H1 (cell line): ENCODE data around the gene SLC6A6. TPM values are rescaled to one million over a fixed set of nuclear protein-coding genes. Genes with fewer than 3 reads are reported as not detected.

Experiments used
- CTCF ChIA-PET: fragments of 300-600 bp; sonication (Branson Sonifier 250); formaldehyde crosslinking; loops from one replicate; lab custom pipeline; 2021; ENCODE audit not compliant: partially characterized antibody; lab: Charles Lee
- POLR2A ChIA-PET: fragments of 300-600 bp; sonication (Branson Sonifier 250); formaldehyde crosslinking; loops from one replicate; lab custom pipeline; 2021; ENCODE audit warnings: inconsistent platforms; ENCODE audit not compliant: partially characterized antibody; lab: Charles Lee
- DNase-seq, 2 experiments: peaks; one replicate each; pipeline versions ENCODE4 v3.0.0 to v3.0.0-alpha.2; 2010 to 2022; ENCODE audit warnings: low spot score in 2 of 2, low read depth in 1 of 2, mixed read lengths in 1 of 2
- FAIRE-seq: peaks from 2 replicates; lab custom pipeline; 2011; peaks lifted over from hg19 to GRCh38; lab: Jason Lieb, UNC
- H2AFZ ChIP-seq: 2 replicates; pipeline ENCODE4 v1.8.1; 2012; ENCODE audit warnings: low read length, inconsistent platforms
- H2AK5ac ChIP-seq: 2 replicates; pipeline ENCODE4 v1.6.1; 2013; ENCODE audit warnings: low read depth, low read length
- H2BK120ac ChIP-seq: replicated peaks from 2 replicates; pipeline ENCODE3; 2013; ENCODE audit warnings: low read depth, low read length, inconsistent platforms
- H2BK12ac ChIP-seq: 2 replicates; pipeline ENCODE4 v1.6.1; 2013; ENCODE audit warnings: low read depth, low read length
- H2BK15ac ChIP-seq: 2 replicates; pipeline ENCODE4 v1.6.1; 2013; ENCODE audit warnings: low read length
- H2BK20ac ChIP-seq: 2 replicates; pipeline ENCODE4 v1.6.1; 2013; ENCODE audit warnings: low read length
- H2BK5ac ChIP-seq: 2 replicates; pipeline ENCODE4 v1.6.1; 2013; ENCODE audit warnings: low read depth, low read length
- H3K14ac ChIP-seq: 2 replicates; pipeline ENCODE4 v1.6.1; 2013; ENCODE audit warnings: inconsistent platforms; ENCODE audit not compliant: insufficient read length
- H3K18ac ChIP-seq: 2 replicates; pipeline ENCODE4 v1.6.1; 2013; ENCODE audit warnings: low read length; ENCODE audit errors: extremely low read depth
- H3K23ac ChIP-seq: 2 replicates; pipeline ENCODE4 v1.6.1; 2013; ENCODE audit warnings: inconsistent platforms; ENCODE audit not compliant: insufficient read length
- H3K23me2 ChIP-seq: 2 replicates; pipeline ENCODE4 v1.6.1; 2013; ENCODE audit warnings: low read depth, low read length
- H3K27ac ChIP-seq: 2 replicates; pipeline ENCODE4 v1.6.1; 2011; ENCODE audit warnings: low read depth, low read length, inconsistent platforms
- H3K27me3 ChIP-seq, 4 experiments: replicated peaks in 1 of 4; 1 replicate in 1 of 4; 2 replicates in 3 of 4; pipeline versions ENCODE4 v1.6.1 to v1.8.1; 2011 to 2013; ENCODE audit warnings: low read length in 3 of 4, mild to moderate bottlenecking in 3 of 4, inconsistent platforms in 2 of 4, mixed read lengths in 2 of 4, moderate library complexity in 1 of 4; ENCODE audit not compliant: control insufficient read depth in 3 of 4, insufficient read depth in 3 of 4; ENCODE audit errors: extremely low read depth in 1 of 4
- H3K36me3 ChIP-seq, 4 experiments: 2 replicates each; pipeline versions ENCODE4 v1.6.1 to v1.8.1; 2011 to 2013; ENCODE audit warnings: mild to moderate bottlenecking in 4 of 4, low read length in 3 of 4, moderate library complexity in 2 of 4, control low read depth in 1 of 4, inconsistent platforms in 1 of 4; ENCODE audit not compliant: insufficient read depth in 4 of 4, control insufficient read depth in 2 of 4
- H3K4ac ChIP-seq: replicated peaks from 2 replicates; pipeline ENCODE3; 2013; ENCODE audit warnings: low read length, low read depth, mixed read lengths, inconsistent platforms; ENCODE audit not compliant: insufficient read length
- H3K4me1 ChIP-seq, 4 experiments: replicated peaks in 1 of 4; 1 replicate in 1 of 4; 2 replicates in 3 of 4; pipeline versions ENCODE4 v1.6.1 to v1.8.1; 2011 to 2013; ENCODE audit warnings: low read length in 3 of 4, inconsistent platforms in 2 of 4, mixed read lengths in 1 of 4; ENCODE audit not compliant: insufficient read depth in 4 of 4, control insufficient read depth in 3 of 4
- H3K4me2 ChIP-seq, 2 experiments: 2 replicates each; pipeline versions ENCODE4 v1.6.1 to v1.8.1; 2011 to 2013; ENCODE audit warnings: low read depth in 2 of 2, low read length in 2 of 2, control low read depth in 1 of 2, inconsistent platforms in 1 of 2, mild to moderate bottlenecking in 1 of 2; ENCODE audit not compliant: insufficient read depth in 1 of 2
- H3K4me3 ChIP-seq, 4 experiments: fragments of 200-600, 300-600 bp in 1 of 4; sonication (generic), shearing (Covaris generic), sonication (Bioruptor Twin) in 1 of 4; 2 replicates each; pipeline versions ENCODE4 v1.5.1 to v1.8.1; 2011 to 2016; ENCODE audit warnings: low read length in 4 of 4, low read depth in 3 of 4, control low read depth in 2 of 4, inconsistent platforms in 2 of 4, mild to moderate bottlenecking in 2 of 4, mixed read lengths in 1 of 4, moderate library complexity in 1 of 4; ENCODE audit not compliant: insufficient read depth in 2 of 4; ENCODE audit errors: extremely low read depth in 1 of 4
- H3K56ac ChIP-seq: replicated peaks from 2 replicates; pipeline ENCODE3; 2013; ENCODE audit warnings: low read depth, mild to moderate bottlenecking, mixed read lengths, low read length, inconsistent platforms; ENCODE audit not compliant: insufficient read length
- H3K79me1 ChIP-seq: 2 replicates; pipeline ENCODE4 v1.6.1; 2013; ENCODE audit warnings: low read depth, low read length, control low read depth
- H3K79me2 ChIP-seq, 2 experiments: 2 replicates each; pipeline versions ENCODE4 v1.6.1 to v1.8.1; 2012 to 2013; ENCODE audit warnings: low read length in 2 of 2, mild to moderate bottlenecking in 2 of 2, inconsistent platforms in 1 of 2; ENCODE audit not compliant: insufficient read depth in 2 of 2, control insufficient read depth in 1 of 2
- H3K9ac ChIP-seq, 4 experiments: replicated peaks in 1 of 4; 1 replicate in 1 of 4; 2 replicates in 3 of 4; pipeline versions ENCODE4 v1.6.1 to v1.8.1; 2011 to 2013; ENCODE audit warnings: low read depth in 3 of 4, low read length in 3 of 4, control low read depth in 2 of 4, mild to moderate bottlenecking in 2 of 4, moderate library complexity in 2 of 4, inconsistent platforms in 1 of 4; ENCODE audit errors: extremely low read depth in 1 of 4
- H3K9me3 ChIP-seq, 2 experiments: 2 replicates each; pipeline versions ENCODE4 v1.6.1 to v1.8.1; 2012 to 2013; ENCODE audit warnings: mild to moderate bottlenecking in 2 of 2, moderate library complexity in 2 of 2, control low read depth in 1 of 2, inconsistent platforms in 1 of 2, low read depth in 1 of 2, low read length in 1 of 2, mixed read lengths in 1 of 2; ENCODE audit not compliant: insufficient read depth in 2 of 2
- H4K20me1 ChIP-seq, 2 experiments: replicated peaks in 1 of 2; 2 replicates each; pipeline versions ENCODE3 to v1.8.1; 2011 to 2013; ENCODE audit warnings: inconsistent platforms in 2 of 2, low read length in 2 of 2, mild to moderate bottlenecking in 1 of 2; ENCODE audit not compliant: insufficient read depth in 2 of 2, control insufficient read depth in 1 of 2
- H4K5ac ChIP-seq: 2 replicates; pipeline ENCODE4 v1.6.1; 2013; ENCODE audit warnings: low read length, low read depth, mixed read lengths, inconsistent platforms; ENCODE audit not compliant: insufficient read length
- H4K8ac ChIP-seq: 2 replicates; pipeline ENCODE4 v1.8.0; 2013; ENCODE audit warnings: mild to moderate bottlenecking, moderate library complexity, low read length, inconsistent platforms; ENCODE audit not compliant: insufficient read depth; ENCODE audit errors: extremely low read depth
- H4K91ac ChIP-seq: replicated peaks from 2 replicates; pipeline ENCODE3; 2013; ENCODE audit warnings: low read length, mixed read lengths, inconsistent platforms; ENCODE audit not compliant: insufficient read length
- BCL11A ChIP-seq, 2 experiments: IDR thresholded peaks; one replicate each; pipeline ENCODE4 v1.6.1; 2011; ENCODE audit warnings: low read depth in 2 of 2, low read length in 2 of 2, mild to moderate bottlenecking in 2 of 2
- CBX5 ChIP-seq: fragments of 300-800, 300-1000 bp; sonication (generic); IDR thresholded peaks from 2 replicates; pipeline ENCODE4 v1.7.1; 2016; ENCODE audit warnings: antibody characterized with exemption, low read length, low read depth
- CBX8 ChIP-seq: fragments of 300-800, 300-1000 bp; sonication (generic); IDR thresholded peaks from 2 replicates; pipeline ENCODE4 v1.7.1; 2016; ENCODE audit warnings: low read depth, low read length, borderline replicate concordance
- CEBPB ChIP-seq: IDR thresholded peaks from 2 replicates; pipeline ENCODE4 v1.6.1; 2012; ENCODE audit warnings: low read depth, low read length
- CHD2 ChIP-seq: IDR thresholded peaks from 2 replicates; pipeline ENCODE4 v1.6.1; 2012; ENCODE audit warnings: low read length, improper control_type of control experiment
- EZH2 ChIP-seq: fragments of 200-600 bp; sonication (generic); IDR thresholded peaks from 2 replicates; pipeline ENCODE4 v1.7.1; 2012; ENCODE audit warnings: low read depth, mild to moderate bottlenecking, moderate library complexity, low read length, inconsistent platforms; ENCODE audit not compliant: severe bottlenecking
- HDAC2 ChIP-seq, 2 experiments: fragments of 300-600 bp in 1 of 2; sonication (generic) in 1 of 2; IDR thresholded peaks; 2 replicates each; pipeline ENCODE4 v1.6.1; 2011 to 2012; ENCODE audit warnings: low read depth in 2 of 2, low read length in 2 of 2, mild to moderate bottlenecking in 2 of 2, moderate library complexity in 2 of 2, borderline replicate concordance in 1 of 2, inconsistent platforms in 1 of 2
- KDM4A ChIP-seq: IDR thresholded peaks from one replicate; pipeline ENCODE4 v1.7.1; 2012; ENCODE audit warnings: low read depth, mild to moderate bottlenecking, moderate library complexity, low read length, inconsistent platforms; ENCODE audit not compliant: severe bottlenecking
- POLR2AphosphoS5 ChIP-seq: IDR thresholded peaks from 2 replicates; pipeline ENCODE4 v1.6.1; 2011; ENCODE audit warnings: low read depth, low read length
- RAD21 ChIP-seq, 2 experiments: IDR thresholded peaks in 1 of 2; conservative IDR thresholded peaks in 1 of 2; 2 replicates each; pipeline ENCODE4 v1.6.1; 2011; ENCODE audit warnings: low read depth in 2 of 2, low read length in 2 of 2, improper control_type of control experiment in 1 of 2, inconsistent platforms in 1 of 2, mild to moderate bottlenecking in 1 of 2, moderate library complexity in 1 of 2
- RXRA ChIP-seq: IDR thresholded peaks from 2 replicates; pipeline ENCODE4 v1.6.1; 2011; ENCODE audit warnings: low read depth, mild to moderate bottlenecking, low read length, moderate library complexity; ENCODE audit not compliant: insufficient read depth
- SIRT6 ChIP-seq: IDR thresholded peaks from one replicate; pipeline ENCODE4 v1.7.1; 2012; ENCODE audit warnings: low read length, inconsistent platforms
- SP1 ChIP-seq: IDR thresholded peaks from 2 replicates; pipeline ENCODE4 v1.6.1; 2011; ENCODE audit warnings: low read depth, low read length
- SP4 ChIP-seq: IDR thresholded peaks from 2 replicates; pipeline ENCODE4 v1.6.1; 2012; ENCODE audit warnings: low read length, inconsistent platforms
- TAF7 ChIP-seq: optimal IDR thresholded peaks from 2 replicates; pipeline ENCODE3; 2011; ENCODE audit warnings: low read depth, mild to moderate bottlenecking, inconsistent platforms, low read length, moderate library complexity, borderline replicate concordance
- WGBS, 2 experiments: shearing (Covaris generic) in 1 of 2; methylation state at CpG; one replicate each; pipeline versions ENCODE4 v1.1.6 to v1.1.7; 2013 to 2015; ENCODE audit warnings: low lambda C conversion rate in 2 of 2, mixed read lengths in 2 of 2, inconsistent platforms in 1 of 2, low coverage in 1 of 2, missing lambda C conversion rate in 1 of 2; ENCODE audit not compliant: insufficient replicate concordance in 2 of 2, insufficient coverage in 1 of 2, insufficient read length in 1 of 2; ENCODE audit errors: extremely low coverage in 1 of 2, missing lambda C conversion rate in 1 of 2; 5-methylcytosine and 5-hydroxymethylcytosine counted together
- polyA plus RNA-seq, 7 experiments: library from polyadenylated mRNA; depleted of rRNA in 3 of 7; stranded (reverse) in 5 of 7; unstranded in 2 of 7; fragments of >200 nt in 5 of 7; fragments of 200-250 nt in 2 of 7; gene quantifications; 1 replicate in 5 of 7; 2 replicates in 1 of 7; 4 replicates in 1 of 7; pipeline versions ENCODE4 v1.2.1 to v1.2.3, GENCODE V29; 2011 to 2013; ENCODE audit warnings: missing spikeins in 2 of 7, mixed read lengths in 2 of 7
- total RNA-seq: library from RNA; stranded (reverse); fragmentation: NEBNext Ultra II Directional; extraction: Animal tissue kit (Norgen Biotek cat#: 25700); gene quantifications from 2 replicates; pipeline ENCODE4 v1.2.1, GENCODE V29; 2021

SLC6A6 gene
- total and polyA plus RNA-seq, 2 of the 8 experiments (the other 6 are each of a cell fraction or from before 2014, with no cell fraction given), result 66.2 to 144 TPM

DNA sequence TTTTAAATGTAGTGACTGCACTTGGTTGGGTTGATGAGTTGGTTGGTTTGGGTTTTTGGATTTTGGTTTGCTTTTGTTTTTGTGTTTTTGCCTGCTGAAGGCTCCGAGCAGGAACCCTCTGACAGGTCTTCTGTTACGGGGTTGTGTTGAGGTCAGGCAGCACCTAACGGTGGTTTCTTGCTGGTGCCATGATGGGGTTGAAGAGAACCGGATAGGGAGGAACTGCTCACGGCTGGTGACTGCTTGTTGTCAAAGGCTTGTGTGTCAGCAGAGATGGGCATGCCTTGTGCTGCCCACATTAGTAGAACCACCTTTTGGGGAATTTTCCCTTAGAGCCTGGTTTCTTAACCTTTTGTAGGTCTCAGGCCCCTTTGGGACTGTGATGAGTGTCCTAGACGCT, 42.0 kb downstream of the SLC6A6 start:
- Histone ChIP-seq H3K79me1 (peaks cover 38% of the 10 kb centered on the region), H3K9me3 (no peaks in the 10 kb centered on the region), H3K27me3 (no peaks in the 10 kb centered on the region; a peak in 1 of 7 replicates), H3K4me3 (no peak overlapping the region), H4K5ac (no peak overlapping the region), H4K20me1 (peaks cover 12 to 29% of the 10 kb centered on the region in 2 experiments), H2BK20ac (no peak overlapping the region), H3K27ac (no peak overlapping the region), H3K14ac (no peak overlapping the region), H3K4me2 (no peak overlapping the region), H2BK12ac (no peak overlapping the region), H4K8ac (no peak overlapping the region), H3K79me2 (peaks cover 0 to 27% of the 10 kb centered on the region in 2 experiments; a peak in 1 of 4 replicates), H3K56ac (no peak overlapping the region), H4K91ac (no peak overlapping the region), H3K23ac (no peak overlapping the region), H3K9ac (no peak overlapping the region), H3K4ac (no peak overlapping the region), H2AFZ (no peak overlapping the region), H3K36me3 (peaks cover 22 to 50% (median 34%) of the 10 kb centered on the region in 4 experiments), H2BK15ac (no peak overlapping the region), H2BK5ac (no peak overlapping the region), H2BK120ac (no peak overlapping the region), H2AK5ac (no peak overlapping the region), H3K18ac (no peak overlapping the region), H3K23me2 (peaks cover 6% of the 10 kb centered on the region; the same call in 1 of the 2 replicates), H3K4me1 (peaks cover 5 to 15% (median 9%) of the 10 kb centered on the region in 4 experiments)
- FAIRE-seq, result no peak
- ChIA-PET CTCF (no interaction called here), POLR2A (no interaction called here)
- 93% methylated on average over 6 of the region's 6 CpGs; no CpG with 5 or more reads in 1 of the 2 experiments for WGBS, 2 experiments
- DNase-seq, result no peak
- TF ChIP-seq CEBPB (no peak), SIRT6 (no peak), BCL11A (IDR thresholded peaks at IDR 0.05; ENCODE audit: low read depth in 2 of 2, low read length in 2 of 2) (no peak), CHD2 (no peak), EZH2 (no peak), HDAC2 (IDR thresholded peaks at IDR 0.05; ENCODE audit: borderline replicate concordance in 1 of 2, low read depth in 2 of 2, low read length in 2 of 2) (no peak), TAF7 (no peak), SP4 (no peak), KDM4A (no peak), RXRA (no peak), SP1 (no peak), CBX5 (no peak), POLR2AphosphoS5 (no peak), CBX8 (no peak), RAD21 (IDR thresholded peaks at IDR 0.05 in 1 of 2, conservative IDR thresholded peaks at IDR 0.05 in 1 of 2; ENCODE audit: low read depth in 2 of 2, low read length in 2 of 2) (no peak)
